Trophoblast cell (in vitro differentiated cells and primary cell): Measurements from ENCODE around the gene RNF208.

Experiments used
- DNase-seq, 2 donors: peaks; one replicate each; pipeline ENCODE4 v3.0.0-alpha.2; 2016
- H2AFZ ChIP-seq: 2 replicates; pipeline ENCODE4 v1.6.1; 2013; ENCODE audit warnings: low read length, moderate library complexity, mild to moderate bottlenecking; ENCODE audit not compliant: insufficient read depth, poor library complexity
- H2AK5ac ChIP-seq: 2 replicates; pipeline ENCODE4 v1.6.1; 2013; ENCODE audit warnings: mild to moderate bottlenecking, low read length
- H2BK120ac ChIP-seq: 2 replicates; pipeline ENCODE4 v1.6.1; 2013; ENCODE audit warnings: low read length, mild to moderate bottlenecking, moderate library complexity; ENCODE audit not compliant: insufficient read depth, poor library complexity
- H2BK12ac ChIP-seq: 2 replicates; pipeline ENCODE4 v1.6.1; 2013; ENCODE audit warnings: mild to moderate bottlenecking, low read length, moderate library complexity
- H2BK5ac ChIP-seq: 2 replicates; pipeline ENCODE4 v1.6.1; 2013; ENCODE audit warnings: low read length, low read depth, moderate library complexity, mild to moderate bottlenecking; ENCODE audit not compliant: poor library complexity
- H3K14ac ChIP-seq: 2 replicates; pipeline ENCODE4 v1.6.1; 2013; ENCODE audit warnings: mild to moderate bottlenecking, low read length
- H3K18ac ChIP-seq: 2 replicates; pipeline ENCODE4 v1.6.1; 2013; ENCODE audit warnings: mild to moderate bottlenecking, low read length
- H3K23ac ChIP-seq: 2 replicates; pipeline ENCODE4 v1.6.1; 2013; ENCODE audit warnings: low read length
- H3K27ac ChIP-seq: 2 replicates; pipeline ENCODE4 v1.5.1; 2013; ENCODE audit warnings: low read depth, mild to moderate bottlenecking, inconsistent platforms, low read length, moderate library complexity
- H3K27me3 ChIP-seq: 2 replicates; pipeline ENCODE4 v1.6.1; 2013; ENCODE audit warnings: inconsistent platforms, mild to moderate bottlenecking, low read length, moderate library complexity; ENCODE audit not compliant: insufficient read depth
- H3K36me3 ChIP-seq, 2 experiments: 1 replicate in 1 of 2; 2 replicates in 1 of 2; pipeline ENCODE4 v1.6.1; 2013; ENCODE audit warnings: low read length in 2 of 2, mild to moderate bottlenecking in 2 of 2, moderate library complexity in 1 of 2; ENCODE audit not compliant: insufficient read depth in 2 of 2, control insufficient read depth in 1 of 2
- H3K4ac ChIP-seq: 2 replicates; pipeline ENCODE4 v1.6.1; 2013; ENCODE audit warnings: low read depth, mild to moderate bottlenecking, low read length, moderate library complexity
- H3K4me1 ChIP-seq, 2 experiments: 1 replicate in 1 of 2; 2 replicates in 1 of 2; pipeline ENCODE4 v1.6.1; 2013; ENCODE audit warnings: low read length in 2 of 2, mild to moderate bottlenecking in 2 of 2, moderate library complexity in 1 of 2; ENCODE audit not compliant: insufficient read depth in 2 of 2, control insufficient read depth in 1 of 2
- H3K4me2 ChIP-seq: 2 replicates; pipeline ENCODE4 v1.6.1; 2013; ENCODE audit warnings: inconsistent platforms, mild to moderate bottlenecking, low read length, moderate library complexity
- H3K4me3 ChIP-seq: 2 replicates; pipeline ENCODE4 v1.5.1; 2013; ENCODE audit warnings: mild to moderate bottlenecking, low read depth, low read length, inconsistent platforms
- H3K79me1 ChIP-seq: one replicate; pipeline ENCODE4 v1.6.1; 2013; ENCODE audit warnings: low read length
- H3K79me2 ChIP-seq: 2 replicates; pipeline ENCODE4 v1.6.1; 2013; ENCODE audit warnings: low read length, mild to moderate bottlenecking; ENCODE audit not compliant: control insufficient read depth, insufficient read depth, poor library complexity
- H3K9ac ChIP-seq: 2 replicates; pipeline ENCODE4 v1.6.1; 2013; ENCODE audit warnings: mild to moderate bottlenecking, low read length
- H3K9me3 ChIP-seq: 2 replicates; pipeline ENCODE4 v1.6.1; 2013; ENCODE audit warnings: low read depth, mild to moderate bottlenecking, control low read depth, inconsistent platforms, low read length; ENCODE audit not compliant: insufficient read depth
- H4K12ac ChIP-seq: 2 replicates; pipeline ENCODE4 v1.6.1; 2013; ENCODE audit warnings: low read depth, mild to moderate bottlenecking, low read length, moderate library complexity
- H4K8ac ChIP-seq: 2 replicates; pipeline ENCODE4 v1.6.1; 2013; ENCODE audit warnings: low read depth, mild to moderate bottlenecking, low read length, moderate library complexity
- H4K91ac ChIP-seq: one replicate; pipeline ENCODE4 v1.6.1; 2013; ENCODE audit warnings: low read depth, mild to moderate bottlenecking, low read length, moderate library complexity
- WGBS: extraction: QIAGEN DNeasy Blood & Tissue Kit; methylation state at CpG from one replicate; pipeline ENCODE4 v1.1.7; 2013; ENCODE audit warnings: missing lambda C conversion rate; ENCODE audit not compliant: insufficient read length, insufficient coverage; ENCODE audit errors: extremely low coverage; 5-methylcytosine and 5-hydroxymethylcytosine counted together

RNF208 gene

GRCh38 chr9:137247135-137247915 is 25.3 kb upstream of the RNF208 start:
- Histone ChIP-seq H2BK5ac (no peak overlapping the region), H3K23ac (no peak overlapping the region), H2AK5ac (no peak overlapping the region), H3K18ac (no peak overlapping the region), H3K4me2 (no peak overlapping the region), H3K9ac (no peak overlapping the region), H2BK12ac (no peak overlapping the region), H3K79me1 (no peaks in the 10 kb centered on the region), H3K4me1 (peaks cover 8 to 15% of the 10 kb centered on the region in 2 experiments), H4K91ac (no peak overlapping the region), H4K12ac (no peak overlapping the region), H2BK120ac (no peak overlapping the region), H3K9me3 (peaks cover 4% of the 10 kb centered on the region), H3K4ac (no peak overlapping the region), H3K27me3 (no peaks in the 10 kb centered on the region), H3K79me2 (no peaks in the 10 kb centered on the region), H2AFZ (no peak overlapping the region), H3K36me3 (peaks cover 17 to 18% of the 10 kb centered on the region in 2 experiments), H3K4me3 (no peak overlapping the region), H4K8ac (no peak overlapping the region), H3K14ac (no peak overlapping the region), H3K27ac (no peak overlapping the region)
- no peak for DNase-seq
- no CpG with 5 or more reads among the region's 20 CpGs for WGBS

- H3K4me3 ChIP-seq, result no peak overlapping the region
- no peak overlapping the region for H2BK12ac ChIP-seq
Measured at GRCh38 chr9:137245450-137246421, 23.7 kb upstream of the RNF208 start.

GRCh38 chr9:137244486-137245449 is 22.7 kb upstream of the RNF208 start:
- Histone ChIP-seq H3K27ac (no peak overlapping the region), H2AK5ac (no peak overlapping the region), H3K79me2 (peaks cover 14% of the 10 kb centered on the region), H2BK120ac (no peak overlapping the region), H2BK12ac (no peak overlapping the region), H3K14ac (no peak overlapping the region), H3K4me2 (no peak overlapping the region), H3K79me1 (peaks cover 8% of the 10 kb centered on the region), H3K9ac (no peak overlapping the region), H4K12ac (no peak overlapping the region), H2AFZ (no peak overlapping the region), H3K9me3 (peaks cover 3% of the 10 kb centered on the region), H4K91ac (no peak overlapping the region), H3K4me1 (peaks cover 12 to 19% of the 10 kb centered on the region in 2 experiments), H4K8ac (no peak overlapping the region), H3K27me3 (no peaks in the 10 kb centered on the region), H2BK5ac (no peak overlapping the region), H3K23ac (no peak overlapping the region), H3K4me3 (no peak overlapping the region), H3K4ac (no peak overlapping the region), H3K36me3 (peaks cover 22 to 24% of the 10 kb centered on the region in 2 experiments), H3K18ac (no peak overlapping the region)
- DNase-seq, result peak; percentile 55 to 69
- WGBS, result no CpG with 5 or more reads among the region's 36 CpGs

More at GRCh38 chr9:137245450-137246421, 23.7 kb upstream of the RNF208 start:
- peaks cover 4% of the 10 kb centered on the region for H3K9me3 ChIP-seq
- H2BK120ac ChIP-seq, result no peak overlapping the region
- DNase-seq, result no peak
- H3K14ac ChIP-seq, result no peak overlapping the region
- no peak overlapping the region for H2AK5ac ChIP-seq
- no peak overlapping the region for H2AFZ ChIP-seq
- H3K79me2 ChIP-seq, result peaks cover 9% of the 10 kb centered on the region
- H3K4me2 ChIP-seq, result no peak overlapping the region
- H2BK5ac ChIP-seq, result no peak overlapping the region
- H3K4ac ChIP-seq, result no peak overlapping the region
- H4K91ac ChIP-seq, result no peak overlapping the region
- H4K12ac ChIP-seq, result no peak overlapping the region
- no CpG with 5 or more reads among the region's 25 CpGs for WGBS
- peaks cover 22 to 24% of the 10 kb centered on the region in 2 experiments for H3K36me3 ChIP-seq
- peaks cover 12 to 19% of the 10 kb centered on the region in 2 experiments for H3K4me1 ChIP-seq
- no peak overlapping the region for H3K27ac ChIP-seq
- H3K18ac ChIP-seq, result no peak overlapping the region
- H3K23ac ChIP-seq, result no peak overlapping the region
- H3K79me1 ChIP-seq, result peaks cover 2% of the 10 kb centered on the region
- H4K8ac ChIP-seq, result no peak overlapping the region
- no peak overlapping the region for H3K9ac ChIP-seq
- H3K27me3 ChIP-seq, result no peaks in the 10 kb centered on the region
